Bronchial epithelial cell (primary cell): Measurements from ENCODE around the gene CEP295NL. TPM values are rescaled to one million over a fixed set of nuclear protein-coding genes. Genes with fewer than 3 reads are reported as not detected.
"Not testable (repeated sequence)": the region's sequence is repeated elsewhere in the genome, so short reads cannot be mapped to it uniquely, and the experiment has no call there.

Source experiments
- DNase-seq: peaks from one replicate; pipeline ENCODE4 v3.0.0-alpha.2; 2010; ENCODE audit warnings: low read depth
- FAIRE-seq: peaks from 2 replicates; lab custom pipeline; 2011; peaks lifted over from hg19 to GRCh38; lab: Jason Lieb, UNC
- H3K27me3 ChIP-seq: 2 replicates; pipeline ENCODE4 v1.5.1; 2011; ENCODE audit warnings: low read length; ENCODE audit not compliant: control insufficient read depth, insufficient read depth
- H3K36me3 ChIP-seq: 2 replicates; pipeline ENCODE4 v1.5.1; 2011; ENCODE audit warnings: low read length; ENCODE audit not compliant: control insufficient read depth, insufficient read depth
- H3K4me3 ChIP-seq: 2 replicates; pipeline ENCODE4 v1.5.1; 2011; ENCODE audit warnings: mild to moderate bottlenecking, low read depth, low read length, control low read depth
- total RNA-seq: library from RNA; depleted of rRNA; stranded (reverse); fragments of >200 nt; gene quantifications from 2 replicates; pipeline ENCODE4 v1.2.1, GENCODE V29; 2014
- TF ChIP-seq, protein P1 (sequence below): IDR thresholded peaks from 2 replicates; pipeline ENCODE4 v1.5.1; 2011; ENCODE audit warnings: mild to moderate bottlenecking, moderate library complexity, low read length, control low read depth, inconsistent platforms; ENCODE audit not compliant: insufficient read depth, severe bottlenecking

Gene CEP295NL
- total RNA-seq, 1 donor from 2014 or later: 0.26 TPM

DNA sequence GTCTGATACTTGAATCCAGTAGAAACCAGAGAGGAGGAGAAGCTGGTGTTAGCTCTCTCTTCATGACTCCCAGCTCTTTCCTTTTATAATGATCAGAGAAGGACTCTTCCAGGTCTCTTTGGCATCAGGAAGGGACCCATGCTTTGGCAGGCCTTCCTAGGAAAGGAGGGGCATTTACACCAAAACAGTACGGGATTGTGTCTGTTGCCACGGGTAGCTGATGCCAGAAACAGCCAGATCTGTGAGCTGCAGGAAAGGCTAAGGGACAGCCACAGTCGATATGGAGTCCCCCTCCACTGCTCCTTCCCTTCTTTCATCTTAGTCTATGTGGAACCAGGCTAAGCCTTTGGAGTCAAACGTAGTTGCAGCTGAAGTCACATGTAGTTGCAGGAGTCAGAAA is 9.3 kb downstream of the CEP295NL start:
- no peaks in the 10 kb centered on the region for H3K27me3 ChIP-seq
- FAIRE-seq (no peak), DNase-seq (no peak)
- H3K4me3 ChIP-seq: no peak overlapping the region
- TF ChIP-seq, protein P1, sequence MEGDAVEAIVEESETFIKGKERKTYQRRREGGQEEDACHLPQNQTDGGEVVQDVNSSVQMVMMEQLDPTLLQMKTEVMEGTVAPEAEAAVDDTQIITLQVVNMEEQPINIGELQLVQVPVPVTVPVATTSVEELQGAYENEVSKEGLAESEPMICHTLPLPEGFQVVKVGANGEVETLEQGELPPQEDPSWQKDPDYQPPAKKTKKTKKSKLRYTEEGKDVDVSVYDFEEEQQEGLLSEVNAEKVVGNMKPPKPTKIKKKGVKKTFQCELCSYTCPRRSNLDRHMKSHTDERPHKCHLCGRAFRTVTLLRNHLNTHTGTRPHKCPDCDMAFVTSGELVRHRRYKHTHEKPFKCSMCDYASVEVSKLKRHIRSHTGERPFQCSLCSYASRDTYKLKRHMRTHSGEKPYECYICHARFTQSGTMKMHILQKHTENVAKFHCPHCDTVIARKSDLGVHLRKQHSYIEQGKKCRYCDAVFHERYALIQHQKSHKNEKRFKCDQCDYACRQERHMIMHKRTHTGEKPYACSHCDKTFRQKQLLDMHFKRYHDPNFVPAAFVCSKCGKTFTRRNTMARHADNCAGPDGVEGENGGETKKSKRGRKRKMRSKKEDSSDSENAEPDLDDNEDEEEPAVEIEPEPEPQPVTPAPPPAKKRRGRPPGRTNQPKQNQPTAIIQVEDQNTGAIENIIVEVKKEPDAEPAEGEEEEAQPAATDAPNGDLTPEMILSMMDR: no peak
- H3K36me3 ChIP-seq: no peaks in the 10 kb centered on the region

DNA sequence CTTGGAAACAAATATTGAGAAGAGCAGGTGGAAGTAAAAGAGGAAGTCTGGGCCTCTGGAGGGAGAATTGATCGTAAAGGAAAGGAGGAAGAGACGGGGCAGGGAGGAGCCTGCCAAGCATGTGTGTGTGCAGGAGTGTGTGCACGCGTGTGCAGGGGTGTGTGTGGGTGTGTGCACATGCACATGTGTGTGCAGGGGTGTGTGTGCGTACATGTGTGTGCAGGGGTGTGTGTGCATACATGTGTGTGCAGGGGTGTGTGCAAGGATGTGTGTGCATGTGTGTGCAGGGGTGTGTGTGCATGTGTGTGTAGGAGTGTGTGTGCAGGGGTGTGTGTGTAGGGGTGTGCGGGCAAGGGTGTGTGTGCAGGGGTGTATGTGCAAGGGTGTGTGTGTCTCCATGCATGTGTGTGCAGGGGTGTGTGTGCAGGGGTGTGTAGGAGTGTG is 10.0 kb downstream of the CEP295NL start:
- TF ChIP-seq, protein P1: no peak
- Histone ChIP-seq H3K27me3 (no peaks in the 10 kb centered on the region), H3K36me3 (no peaks in the 10 kb centered on the region), H3K4me3 (no peak overlapping the region)
- FAIRE-seq (peak; percentile 89), DNase-seq (no peak)

DNA sequence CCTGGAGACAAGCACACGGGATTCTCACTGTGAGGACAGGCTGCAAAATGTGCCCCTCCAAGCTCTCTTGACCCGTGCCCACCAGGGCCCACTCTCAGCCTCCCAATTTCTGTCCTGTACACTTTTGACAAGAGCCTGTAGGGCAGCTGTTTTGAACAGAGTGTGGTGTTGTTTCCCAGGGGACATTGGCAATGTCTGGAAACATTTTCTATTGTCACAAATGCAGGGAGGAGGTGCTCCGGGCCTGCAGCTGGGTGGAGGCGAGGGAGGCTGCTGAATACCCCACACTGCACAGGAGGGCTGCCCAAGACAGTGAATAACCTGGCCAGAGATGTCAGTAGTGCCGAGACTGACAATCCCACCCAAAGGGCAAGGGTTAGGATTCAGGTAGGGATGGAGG is 10.5 kb downstream of the CEP295NL start:
- TF ChIP-seq, protein P1: no peak
- FAIRE-seq (no peak), DNase-seq (no peak)

DNA sequence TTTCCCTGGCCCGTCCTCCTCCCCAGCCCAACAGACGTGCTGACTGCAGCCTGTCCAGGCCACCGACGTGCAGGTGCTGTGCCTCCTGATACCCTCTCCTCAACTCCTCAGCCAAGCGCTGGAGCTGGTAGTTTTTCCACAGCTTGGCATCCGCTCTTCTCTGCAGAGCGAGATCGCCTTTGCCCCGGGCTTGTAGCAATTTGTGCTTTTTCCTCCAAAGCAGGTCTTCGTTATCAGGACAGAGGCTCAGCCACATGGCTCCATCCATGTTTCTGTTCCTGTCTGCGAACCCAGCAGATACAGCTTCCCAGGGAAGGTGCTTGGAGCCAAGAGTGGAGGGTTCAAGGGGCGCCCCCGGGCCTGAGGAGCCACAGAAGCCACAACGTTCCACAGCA is 10.9 kb downstream of the CEP295NL start:
- TF ChIP-seq, protein P1: no peak
- no peak for DNase-seq
- no peak for FAIRE-seq
- Histone ChIP-seq H3K27me3 (no peaks in the 10 kb centered on the region), H3K36me3 (no peaks in the 10 kb centered on the region), H3K4me3 (no peak overlapping the region)

More for the DNA sequence above, 10.5 kb downstream of the CEP295NL start:
- Histone ChIP-seq H3K27me3 (no peaks in the 10 kb centered on the region), H3K4me3 (no peak overlapping the region), H3K36me3 (no peaks in the 10 kb centered on the region)

DNA sequence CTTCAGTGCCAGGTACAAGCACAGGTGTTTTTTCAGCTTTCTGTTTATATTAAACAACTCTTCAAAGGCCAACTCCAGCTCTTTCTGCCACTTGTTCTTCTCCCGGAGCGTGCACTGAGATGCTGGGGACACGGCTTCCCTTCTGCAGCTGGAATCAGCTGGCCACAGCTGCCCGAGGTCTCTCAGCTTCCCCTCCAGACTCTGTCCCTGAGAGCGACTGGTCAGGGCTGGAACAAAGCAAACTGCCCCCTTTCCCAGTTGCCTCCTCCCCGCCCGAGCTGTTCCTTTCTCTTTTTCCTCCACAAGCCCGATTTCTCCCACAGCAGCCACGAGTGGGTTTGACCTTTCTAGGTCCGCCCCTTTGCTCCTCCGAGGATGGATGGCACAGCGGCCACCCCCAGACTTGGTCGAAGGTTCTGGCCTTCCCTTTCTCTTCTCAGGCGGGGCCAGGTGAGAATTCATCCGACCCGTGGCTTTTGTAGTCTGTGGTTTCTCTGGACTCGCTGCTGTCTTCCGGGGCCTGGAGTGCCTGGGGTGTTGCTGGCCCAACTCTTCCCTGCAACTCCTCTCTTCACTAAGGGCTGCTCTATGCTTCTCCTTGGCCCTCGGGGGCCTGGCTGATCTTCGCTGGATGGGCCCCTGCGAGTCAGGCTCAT is 11.5 kb downstream of the CEP295NL start:
- FAIRE-seq (no peak), DNase-seq (no peak)
- no peak overlapping the region for H3K4me3 ChIP-seq
- TF ChIP-seq, protein P1: no peak
- H3K27me3 ChIP-seq: no peaks in the 10 kb centered on the region
- H3K36me3 ChIP-seq: no peaks in the 10 kb centered on the region

DNA sequence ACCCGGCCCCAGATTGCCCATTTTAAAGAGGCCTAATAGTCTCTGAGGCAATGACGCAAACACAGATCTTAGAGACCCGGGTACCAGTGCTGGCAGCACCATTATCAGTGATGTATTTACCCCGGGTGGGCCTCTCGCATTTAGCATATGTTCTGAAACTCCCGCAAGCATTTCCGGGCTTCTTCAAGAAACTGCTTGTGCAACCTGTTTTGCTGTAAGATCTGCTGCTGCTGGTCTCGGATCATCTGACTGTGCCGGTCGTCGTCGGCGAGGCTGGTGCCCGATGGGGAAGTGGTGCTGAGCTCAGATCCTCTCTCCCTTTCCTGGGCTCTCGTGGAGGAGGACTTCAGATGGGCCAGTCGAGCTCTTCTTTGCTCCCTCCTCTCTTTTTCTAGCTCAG is 12.5 kb downstream of the CEP295NL start:
- TF ChIP-seq, protein P1: no peak
- DNase-seq (no peak), FAIRE-seq (no peak)

DNA sequence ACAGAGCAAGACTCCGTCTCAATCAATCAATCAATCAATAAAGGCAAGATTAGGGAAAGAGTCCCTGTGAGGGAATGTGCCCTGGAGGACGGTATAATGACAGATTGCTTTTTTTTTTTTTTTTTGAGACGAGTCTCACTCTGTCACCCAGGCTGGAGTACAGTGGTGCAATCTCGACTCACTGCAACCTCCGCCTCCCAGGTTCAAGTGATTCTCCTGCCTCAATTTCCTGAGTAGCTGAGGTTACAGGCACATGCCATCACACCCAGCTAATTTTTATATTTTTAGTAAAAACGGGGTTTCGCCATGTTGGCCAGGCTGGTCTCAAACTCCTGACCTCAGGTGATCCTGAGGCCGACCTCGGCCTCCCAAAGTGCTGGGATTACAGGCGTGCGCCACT is 12.9 kb downstream of the CEP295NL start:
- not testable (repeated sequence) for H3K36me3 ChIP-seq, DNase-seq, FAIRE-seq, H3K27me3 ChIP-seq, H3K4me3 ChIP-seq

More for the DNA sequence above, 12.5 kb downstream of the CEP295NL start:
- Histone ChIP-seq H3K27me3 (no peaks in the 10 kb centered on the region), H3K36me3 (no peaks in the 10 kb centered on the region), H3K4me3 (no peak overlapping the region)
